ENCODE results near the gene ERVK3-1. TPM values are rescaled to one million over a fixed set of nuclear protein-coding genes. Genes with fewer than 3 reads are reported as not detected.

The ERVK3-1 gene
- total and polyA plus RNA-seq, 2 of the 13 experiments (the other 11 are each of a cell fraction or from before 2014, with no cell fraction given): 28.5 to 38.7 TPM

GRCh38 chr19:58305065-58305931, at the start of gene ERVK3-1 (continued):
- TF ChIP-seq SKIL (CRISPR knock-in tag; IDR thresholded peaks at IDR 0.05; ENCODE audit: borderline replicate concordance): no peak
- no peak for TF ChIP-seq ZNF615 (CRISPR knock-in tag; IDR thresholded peaks at IDR 0.05; ENCODE audit: borderline replicate concordance)
- TF ChIP-seq MIER3 (CRISPR knock-in tag; IDR thresholded peaks at IDR 0.05; ENCODE audit: borderline replicate concordance): peak; percentile 73; the same call in 1 of the 2 replicates
- no peak for TF ChIP-seq NPAS2 (CRISPR knock-in tag; IDR thresholded peaks at IDR 0.05; ENCODE audit: borderline replicate concordance)
- no peak for TF ChIP-seq ZNF12 (CRISPR knock-in tag; IDR thresholded peaks at IDR 0.05)
- TF ChIP-seq ZNF263 (CRISPR knock-in tag; IDR thresholded peaks at IDR 0.05): peak; percentile 62; the same call in 1 of the 2 replicates
- TF ChIP-seq POLR2A (IDR thresholded peaks at IDR 0.05; ENCODE audit: insufficient read depth in 1 of 2, low read depth in 2 of 2, low read length in 2 of 2): peak; percentile 70 to 96
- TF ChIP-seq NFATC3 (CRISPR knock-in tag; IDR thresholded peaks at IDR 0.05): no peak
- TF ChIP-seq TCF7 (IDR thresholded peaks at IDR 0.05; ENCODE audit: low read depth): no peak
- TF ChIP-seq GLI4 (CRISPR knock-in tag; IDR thresholded peaks at IDR 0.05; ENCODE audit: borderline replicate concordance): no peak
- no peak for TF ChIP-seq ZNF782 (CRISPR knock-in tag; IDR thresholded peaks at IDR 0.05; ENCODE audit: borderline replicate concordance)
- TF ChIP-seq PHB2 (IDR thresholded peaks at IDR 0.05; ENCODE audit: partially characterized antibody): no peak
- peak; percentile 82 for TF ChIP-seq GATA4 (IDR thresholded peaks at IDR 0.05; ENCODE audit: borderline replicate concordance, low read depth)
- no peak for TF ChIP-seq ZNF564 (CRISPR knock-in tag; IDR thresholded peaks at IDR 0.05)
- peak; percentile 99 for TF ChIP-seq IRF2 (CRISPR knock-in tag; IDR thresholded peaks at IDR 0.05)
- no peak for TF ChIP-seq SP1 (IDR thresholded peaks at IDR 0.05)
- 0 out of 2 replicates have a peak, but pooled peaks have one; percentile 2 for TF ChIP-seq SP1 (CRISPR knock-in tag; IDR thresholded peaks at IDR 0.05)
- TF ChIP-seq NFIB (CRISPR knock-in tag; IDR thresholded peaks at IDR 0.05; ENCODE audit: borderline replicate concordance): no peak
- peak; percentile 84 for TF ChIP-seq ZNF124 (CRISPR knock-in tag; IDR thresholded peaks at IDR 0.05)
- TF ChIP-seq FOXP1 (IDR thresholded peaks at IDR 0.05): no peak
- no peak for TF ChIP-seq FOXP1 (CRISPR knock-in tag; IDR thresholded peaks at IDR 0.05)
- no peak for TF ChIP-seq ZFP82 (CRISPR knock-in tag; IDR thresholded peaks at IDR 0.05; ENCODE audit: borderline replicate concordance)
- TF ChIP-seq SP5 (CRISPR knock-in tag; IDR thresholded peaks at IDR 0.05; ENCODE audit: borderline replicate concordance, low read depth): no peak
- TF ChIP-seq FIP1L1 (IDR thresholded peaks at IDR 0.05; ENCODE audit: borderline replicate concordance, insufficient read depth, low read depth, low read length): 0 out of 2 replicates have a peak, but pooled peaks have one; percentile 49
- peak; percentile 89 for TF ChIP-seq FOXK1 (CRISPR knock-in tag; IDR thresholded peaks at IDR 0.05; ENCODE audit: borderline replicate concordance, low read depth)
- no peak for TF ChIP-seq SMAD9 (CRISPR knock-in tag; IDR thresholded peaks at IDR 0.05)
- no peak for TF ChIP-seq HMGA1 (CRISPR knock-in tag; conservative IDR thresholded peaks at IDR 0.05)
- no peak for TF ChIP-seq SMARCE1 (IDR thresholded peaks at IDR 0.05; ENCODE audit: borderline replicate concordance)
- TF ChIP-seq POGK (CRISPR knock-in tag; conservative IDR thresholded peaks at IDR 0.05): peak; percentile 90
- no peak for TF ChIP-seq ZNF337 (CRISPR knock-in tag; IDR thresholded peaks at IDR 0.05; ENCODE audit: borderline replicate concordance, low read depth)
